HG03457 (cell line): ENCODE data around the gene COL4A3.

Experiments used
- ATAC-seq: cut with Tn5 transposase; IDR thresholded peaks from one replicate; pipeline ENCODE4 v1.9.1; 2021; ENCODE audit warnings: moderate number of reproducible peaks; ENCODE audit not compliant: unreplicated experiment

Gene COL4A3

GRCh38 chr2:227285741-227286236 is 121.4 kb downstream of the COL4A3 start:
- ATAC-seq, result no peak

DNA sequence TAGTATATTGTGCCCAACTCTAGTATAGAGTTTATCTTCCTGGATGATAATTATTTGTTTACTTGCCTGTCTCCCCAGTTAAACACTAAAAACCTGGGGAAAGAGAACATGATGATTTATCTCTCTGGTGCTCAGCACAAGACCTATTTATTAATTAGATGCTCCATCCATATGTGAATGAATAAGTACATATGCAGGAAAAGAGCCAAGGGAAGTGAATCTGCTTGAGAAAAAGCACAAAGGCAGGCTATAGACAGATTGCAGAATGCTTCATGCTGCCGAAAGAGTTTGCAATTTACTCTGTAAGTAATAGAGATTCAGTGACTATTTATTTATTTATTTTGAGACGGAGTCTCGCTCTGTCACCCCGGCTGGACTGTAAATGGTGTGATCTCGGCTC is 123.3 kb downstream of the COL4A3 start:
- ATAC-seq, result no peak

DNA sequence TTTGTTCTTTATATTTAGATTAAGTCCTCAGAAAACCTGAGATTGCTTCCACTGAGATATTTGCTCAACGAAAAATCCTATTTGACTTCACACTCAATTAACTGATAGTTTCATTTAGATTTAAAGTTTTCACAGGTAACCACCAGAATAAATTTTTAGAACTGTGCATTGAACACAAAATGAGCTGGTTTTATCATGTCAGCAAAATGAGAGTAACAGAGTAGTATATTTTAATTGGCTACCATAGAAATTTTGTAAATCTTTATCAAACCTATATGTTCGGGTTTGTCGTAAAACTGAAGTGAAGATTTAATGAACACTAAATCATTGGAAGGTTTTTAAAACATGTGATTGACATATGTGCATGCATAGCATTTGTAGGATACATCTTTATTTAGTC is 127.9 kb downstream of the COL4A3 start:
- ATAC-seq, result no peak

DNA sequence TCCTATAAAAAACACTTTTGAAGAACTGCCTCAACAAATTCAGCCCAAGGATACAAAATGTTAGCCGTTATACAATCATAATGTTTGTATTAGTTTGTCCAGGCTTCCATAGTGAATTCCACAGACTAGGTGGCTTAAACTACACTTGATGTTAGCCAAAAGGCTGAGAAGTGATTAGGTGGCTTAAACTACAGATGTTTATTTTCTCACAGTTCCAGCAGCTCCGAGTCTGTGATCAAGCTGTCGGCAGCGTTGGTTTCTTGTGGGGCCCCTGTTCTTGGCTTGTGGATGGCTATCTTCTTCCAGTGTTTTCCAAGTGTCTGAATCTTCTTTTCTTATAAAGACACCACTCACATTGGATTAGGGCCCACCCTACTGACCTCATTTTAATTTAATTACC is 129.1 kb downstream of the COL4A3 start:
- ATAC-seq, result no peak

GRCh38 chr2:227295806-227296205 is 131.4 kb downstream of the COL4A3 start:
- no peak for ATAC-seq

GRCh38 chr2:227296671-227297405 is 132.4 kb downstream of the COL4A3 start:
- ATAC-seq, result no peak

DNA sequence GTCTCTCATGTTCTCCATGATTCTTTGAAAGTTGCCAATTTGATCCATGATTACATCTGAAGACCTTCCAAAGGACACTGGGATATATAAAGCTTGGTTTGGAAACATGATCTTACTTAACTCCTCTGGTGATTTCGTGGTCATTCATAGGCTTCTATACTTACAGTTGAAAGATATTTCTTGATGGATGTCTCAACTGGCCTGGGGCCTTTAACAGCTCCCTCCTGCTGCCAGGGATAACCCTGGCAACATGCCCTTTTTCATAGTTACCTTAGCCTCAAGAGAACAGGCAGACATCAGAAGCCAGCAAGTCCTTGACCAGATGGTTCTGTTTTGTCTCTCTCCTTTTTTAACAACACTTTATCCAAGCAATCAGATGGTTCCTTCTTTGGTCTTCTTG is 137.1 kb downstream of the COL4A3 start:
- no peak for ATAC-seq

- ATAC-seq, result no peak
Measured at GRCh38 chr2:227308784-227309183, 144.4 kb downstream of the COL4A3 start.

- no peak for ATAC-seq
Measured at GRCh38 chr2:227310756-227311110, 146.3 kb downstream of the COL4A3 start.

- ATAC-seq, result no peak
Measured at GRCh38 chr2:227311861-227312506, 147.6 kb downstream of the COL4A3 start.

GRCh38 chr2:227312579-227312978 is 148.2 kb downstream of the COL4A3 start:
- ATAC-seq, result no peak

DNA sequence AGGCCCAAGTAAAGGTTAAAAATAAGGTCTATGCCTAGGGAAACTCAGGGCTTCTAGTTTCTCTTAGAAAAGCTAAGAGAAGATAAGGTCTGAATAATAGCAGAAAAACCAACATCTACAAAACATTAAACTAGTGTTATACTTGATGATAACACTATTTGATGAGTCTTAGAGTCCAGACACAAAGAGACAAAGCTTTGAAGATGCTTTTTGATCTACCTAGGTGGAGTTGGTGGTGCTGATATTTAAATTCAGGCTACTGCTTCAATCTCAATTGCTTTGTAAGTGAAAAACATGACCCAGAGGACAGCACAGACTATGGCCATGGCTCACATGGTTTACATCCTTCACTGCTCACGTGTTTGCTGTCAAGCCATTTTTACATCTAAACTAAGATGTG is 148.9 kb downstream of the COL4A3 start:
- ATAC-seq, result no peak

- ATAC-seq, result no peak
Measured at GRCh38 chr2:227317834-227318233, 153.4 kb downstream of the COL4A3 start.

- ATAC-seq, result no peak
Measured at GRCh38 chr2:227320305-227321094, 156.1 kb downstream of the COL4A3 start.

- no peak for ATAC-seq
Measured at GRCh38 chr2:227322530-227323205, 158.2 kb downstream of the COL4A3 start.

DNA sequence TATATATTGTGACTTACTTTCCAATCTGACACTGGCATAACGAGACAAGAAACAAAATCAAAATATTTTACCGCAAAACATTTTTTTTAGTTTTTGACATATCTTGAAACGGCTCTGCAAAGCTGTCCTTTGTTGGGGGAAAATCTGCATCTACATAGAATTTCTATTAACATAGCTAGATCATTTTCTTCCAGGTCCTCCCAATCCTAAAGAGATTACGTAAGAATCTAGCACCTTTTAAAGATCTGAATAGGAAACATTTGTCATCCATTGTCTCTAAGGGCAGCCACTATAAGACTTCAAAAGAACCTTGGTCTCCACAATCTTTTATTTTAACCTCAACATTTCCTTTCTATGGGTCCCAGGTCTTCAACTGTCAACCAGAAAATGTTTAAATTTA is 159.4 kb downstream of the COL4A3 start:
- ATAC-seq, result no peak

DNA sequence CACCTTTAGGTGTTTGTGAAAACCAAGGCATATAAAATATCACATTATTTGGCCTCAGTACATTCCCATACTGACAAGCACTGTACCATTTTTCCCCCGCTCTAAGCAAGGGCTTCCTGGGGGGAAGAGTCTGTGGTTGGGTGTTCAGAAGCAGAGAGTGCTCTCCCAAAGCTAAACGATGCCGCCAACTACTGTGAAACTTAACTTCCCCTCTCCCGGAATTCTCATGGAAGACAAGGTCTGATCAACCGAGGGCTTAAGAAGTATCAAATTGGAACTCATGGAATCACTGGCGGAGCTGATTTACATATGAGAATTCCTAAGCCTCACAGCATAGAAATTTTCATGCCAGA is 160.2 kb downstream of the COL4A3 start:
- ATAC-seq, result no peak

GRCh38 chr2:227324995-227325838 is 160.8 kb downstream of the COL4A3 start, which contains the start of gene MFF:
Gene MFF, plus strand, starts transcription at chr2:227325251. Its CDS starts 5,415 bp downstream, at chr2:227330666.
- ATAC-seq, result peak; percentile 98

DNA sequence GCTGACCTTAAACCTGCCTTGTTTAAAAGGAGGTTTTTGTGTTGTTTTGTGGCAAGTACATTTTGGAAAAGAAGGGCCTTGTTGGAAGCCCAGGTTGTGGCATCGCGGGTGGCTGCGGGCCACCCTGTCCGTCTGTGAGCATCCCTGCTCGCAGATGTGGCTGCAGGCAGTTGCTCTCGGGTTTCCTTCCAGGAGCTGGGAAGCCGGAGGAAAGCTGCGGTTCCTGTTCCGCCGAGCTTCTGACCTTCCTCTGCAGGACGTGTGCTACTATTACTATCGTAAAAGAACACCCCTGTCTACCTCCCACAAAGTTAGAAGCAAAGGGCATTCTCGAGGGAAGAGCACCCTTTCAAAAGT is 161.4 kb downstream of the COL4A3 start:
- ATAC-seq, result peak; percentile 3

DNA sequence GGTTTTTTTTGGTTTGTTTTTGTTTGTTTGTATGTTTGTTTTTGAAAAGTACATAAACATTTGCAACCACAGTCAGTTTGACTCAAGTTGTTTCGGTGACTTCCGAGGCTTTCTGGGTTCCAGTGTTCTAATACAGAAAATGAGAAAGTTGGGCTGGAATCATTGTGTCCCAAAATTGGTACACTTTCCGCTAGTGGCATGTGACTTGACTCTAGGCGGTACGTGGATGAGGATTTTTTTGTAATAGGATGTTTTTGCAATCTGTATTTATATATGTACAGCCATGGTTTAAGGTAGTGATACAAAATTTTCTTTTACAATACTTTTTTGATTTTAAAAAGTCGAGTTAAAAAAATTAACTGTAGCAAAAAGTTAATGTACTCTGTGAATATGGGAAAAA is 162.4 kb downstream of the COL4A3 start:
- ATAC-seq, result no peak
